ENCODE data around the gene SPAAR. TPM values are rescaled to one million over a fixed set of nuclear protein-coding genes. Genes with fewer than 3 reads are reported as not detected.
"Not testable (repeated sequence)": the region's sequence is repeated elsewhere in the genome, so short reads cannot be mapped to it uniquely, and the experiment has no call there.

SPAAR gene
- total RNA-seq, 1 experiment from 2014 or later = 0.72 TPM

DNA sequence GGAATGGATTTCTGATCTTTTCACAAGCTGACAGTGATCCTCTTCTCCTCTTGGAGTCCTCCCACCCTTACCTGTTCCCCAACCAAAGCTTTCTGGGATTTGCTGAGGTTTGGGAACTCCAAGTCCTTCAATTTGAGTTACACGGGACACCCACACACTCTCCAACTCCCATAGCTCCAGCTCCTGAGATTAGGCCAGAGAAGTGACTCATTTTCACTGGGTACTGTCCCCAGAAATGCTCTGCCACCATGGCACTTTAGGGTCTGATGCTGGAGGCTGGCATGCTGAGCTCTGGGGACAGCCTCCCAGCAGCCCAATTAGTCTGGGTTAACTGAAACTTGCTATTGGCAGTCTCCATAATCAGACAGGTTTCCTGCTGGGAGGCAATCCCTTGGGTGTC, 17.2 kb upstream of the SPAAR start:
- H3K36me3 ChIP-seq (ENCODE audit: low read depth) = no peaks in the 10 kb centered on the region
- DNase-seq = no peak
- H3F3A ChIP-seq (ENCODE audit: insufficient read depth, low read depth) = no peaks in the 10 kb centered on the region
- no peak overlapping the region for H2AFZ ChIP-seq
- ChIA-PET CTCF (no interaction called here), POLR2A (ENCODE audit: unreplicated experiment) (interaction anchor here (0.5 to 0.7 kb wide), 2 partner anchors 91 to 129 kb away, joined by 3 to 7 read pairs; no protein-coding TSS in a partner anchor)
- H3K9me2 ChIP-seq (ENCODE audit: insufficient read depth) = no peaks in the 10 kb centered on the region
- H3K27ac ChIP-seq = no peak overlapping the region
- H3K4me3 ChIP-seq = no peak overlapping the region
- H3K27me3 ChIP-seq (ENCODE audit: insufficient read depth, low read depth) = no peaks in the 10 kb centered on the region
- H3K9me3 ChIP-seq (ENCODE audit: insufficient read depth, low read depth) = no peaks in the 10 kb centered on the region
- H3K79me2 ChIP-seq (ENCODE audit: low read depth) = no peaks in the 10 kb centered on the region
- H3K4me1 ChIP-seq (replicated peaks; ENCODE audit: insufficient read depth) = no peaks in the 10 kb centered on the region
- intact Hi-C loops (cut with micrococcal nuclease; ENCODE audit: unreplicated experiment) = no loop called here
- no TSS peak for BruUV-seq (replicated peaks)
- TF ChIP-seq, protein P1, sequence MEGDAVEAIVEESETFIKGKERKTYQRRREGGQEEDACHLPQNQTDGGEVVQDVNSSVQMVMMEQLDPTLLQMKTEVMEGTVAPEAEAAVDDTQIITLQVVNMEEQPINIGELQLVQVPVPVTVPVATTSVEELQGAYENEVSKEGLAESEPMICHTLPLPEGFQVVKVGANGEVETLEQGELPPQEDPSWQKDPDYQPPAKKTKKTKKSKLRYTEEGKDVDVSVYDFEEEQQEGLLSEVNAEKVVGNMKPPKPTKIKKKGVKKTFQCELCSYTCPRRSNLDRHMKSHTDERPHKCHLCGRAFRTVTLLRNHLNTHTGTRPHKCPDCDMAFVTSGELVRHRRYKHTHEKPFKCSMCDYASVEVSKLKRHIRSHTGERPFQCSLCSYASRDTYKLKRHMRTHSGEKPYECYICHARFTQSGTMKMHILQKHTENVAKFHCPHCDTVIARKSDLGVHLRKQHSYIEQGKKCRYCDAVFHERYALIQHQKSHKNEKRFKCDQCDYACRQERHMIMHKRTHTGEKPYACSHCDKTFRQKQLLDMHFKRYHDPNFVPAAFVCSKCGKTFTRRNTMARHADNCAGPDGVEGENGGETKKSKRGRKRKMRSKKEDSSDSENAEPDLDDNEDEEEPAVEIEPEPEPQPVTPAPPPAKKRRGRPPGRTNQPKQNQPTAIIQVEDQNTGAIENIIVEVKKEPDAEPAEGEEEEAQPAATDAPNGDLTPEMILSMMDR (conservative IDR thresholded peaks at IDR 0.05) = no peak
- TF ChIP-seq EZH2 (IDR thresholded peaks at IDR 0.05; ENCODE audit: low read depth) = no peak
- H3K4me2 ChIP-seq = no peak overlapping the region
- H4K20me1 ChIP-seq (ENCODE audit: insufficient read depth) = no peaks in the 10 kb centered on the region

DNA sequence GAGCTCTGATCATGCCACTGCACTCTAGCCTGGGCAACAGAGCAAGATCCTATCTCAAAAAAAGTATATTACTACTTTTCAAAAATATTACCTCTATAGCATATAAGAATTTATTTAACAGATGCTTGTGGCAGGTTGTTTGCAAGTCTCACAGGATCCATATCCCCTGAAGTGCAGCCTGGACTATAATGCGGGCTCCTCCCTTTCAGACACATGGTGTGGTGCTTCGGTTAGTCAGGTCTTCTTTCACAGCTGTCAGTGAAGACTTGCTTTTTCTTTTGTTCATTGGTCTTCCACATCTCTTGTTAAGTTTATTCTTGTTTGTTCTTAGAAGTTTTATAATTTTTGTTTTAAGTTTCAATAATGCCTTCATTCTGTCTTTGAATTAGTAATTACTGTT, 12.7 kb upstream of the SPAAR start:
- no peaks in the 10 kb centered on the region for H3K36me3 ChIP-seq (ENCODE audit: low read depth)
- H3K4me2 ChIP-seq = no peak overlapping the region
- no peaks in the 10 kb centered on the region for H3K9me3 ChIP-seq (ENCODE audit: insufficient read depth, low read depth)
- TF ChIP-seq, protein P1 (conservative IDR thresholded peaks at IDR 0.05) = no peak
- TF ChIP-seq EZH2 (IDR thresholded peaks at IDR 0.05; ENCODE audit: low read depth) = no peak
- no peaks in the 10 kb centered on the region for H3K27me3 ChIP-seq (ENCODE audit: insufficient read depth, low read depth)
- no peaks in the 10 kb centered on the region for H3F3A ChIP-seq (ENCODE audit: insufficient read depth, low read depth)
- DNase-seq = no peak
- no peaks in the 10 kb centered on the region for H4K20me1 ChIP-seq (ENCODE audit: insufficient read depth)
- POLR2A ChIA-PET (ENCODE audit: unreplicated experiment) = no interaction called here
- no peak overlapping the region for H3K27ac ChIP-seq
- CTCF ChIA-PET = no interaction called here
- no peaks in the 10 kb centered on the region for H3K4me1 ChIP-seq (replicated peaks; ENCODE audit: insufficient read depth)
- H2AFZ ChIP-seq = no peak overlapping the region
- no peaks in the 10 kb centered on the region for H3K9me2 ChIP-seq (ENCODE audit: insufficient read depth)
- H3K4me3 ChIP-seq = no peak overlapping the region
- intact Hi-C loops (cut with micrococcal nuclease; ENCODE audit: unreplicated experiment) = no loop called here
- BruUV-seq (replicated peaks) = no TSS peak
- no peaks in the 10 kb centered on the region for H3K79me2 ChIP-seq (ENCODE audit: low read depth)

DNA sequence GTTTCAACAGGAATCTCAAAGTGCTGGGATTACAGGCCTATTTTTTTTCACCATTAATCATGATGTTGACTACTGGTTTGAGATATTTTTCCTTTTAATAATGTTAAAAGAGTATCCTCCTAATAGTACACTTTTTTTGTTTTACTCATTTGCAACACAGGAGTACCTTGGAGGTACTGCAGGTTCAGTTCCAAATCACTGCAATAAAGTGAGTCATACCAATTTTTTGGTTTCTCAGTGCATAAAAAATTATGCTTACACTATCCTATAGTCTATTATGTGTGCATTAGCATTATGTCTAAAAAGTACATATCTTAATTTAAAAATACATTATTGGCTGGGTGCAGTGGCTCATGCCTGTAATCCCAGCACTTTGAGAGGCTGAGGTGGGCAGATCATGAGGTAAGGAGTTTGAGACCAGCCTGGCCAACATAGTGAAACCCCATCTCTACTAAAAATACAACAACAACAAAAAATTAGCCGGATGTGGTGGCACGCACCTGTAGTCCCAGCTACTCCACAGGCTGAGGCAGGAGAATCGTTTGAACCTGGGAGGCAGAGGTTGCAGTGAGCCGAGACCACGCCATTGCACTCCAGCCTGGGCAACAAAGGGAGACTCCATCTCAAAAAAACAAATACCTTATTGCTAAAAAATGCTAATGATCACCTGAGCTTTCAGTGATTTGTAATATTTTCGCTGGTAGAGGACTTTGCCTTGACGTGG, 11.8 kb upstream of the SPAAR start:
- DNase-seq; intact Hi-C loops (cut with micrococcal nuclease; ENCODE audit: unreplicated experiment); POLR2A ChIA-PET (ENCODE audit: unreplicated experiment): not testable (repeated sequence)

DNA sequence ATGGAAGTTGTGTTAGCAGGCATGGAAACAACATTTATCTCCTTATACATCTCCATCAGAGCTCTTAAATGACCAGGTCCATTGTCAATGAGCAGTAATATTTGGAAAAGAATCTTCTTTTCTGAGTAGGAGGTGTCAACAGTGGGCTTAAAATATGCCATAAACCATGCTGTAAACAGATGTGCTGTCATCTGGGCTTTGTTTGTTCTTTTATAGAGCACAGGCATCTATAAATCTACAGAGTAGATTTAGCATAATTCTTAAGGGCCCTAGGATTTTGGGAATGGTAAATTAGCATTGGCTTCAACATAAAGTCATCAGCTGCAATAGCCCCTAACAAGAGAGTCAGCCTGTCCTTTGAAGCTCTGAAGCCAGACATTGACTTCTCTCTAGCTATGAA, 11.0 kb upstream of the SPAAR start:
- Histone ChIP-seq H3K4me2 (no peak overlapping the region), H3K9me3 (ENCODE audit: insufficient read depth, low read depth) (no peaks in the 10 kb centered on the region), H3K79me2 (ENCODE audit: low read depth) (no peaks in the 10 kb centered on the region), H4K20me1 (ENCODE audit: insufficient read depth) (no peaks in the 10 kb centered on the region), H3F3A (ENCODE audit: insufficient read depth, low read depth) (no peaks in the 10 kb centered on the region), H3K9me2 (ENCODE audit: insufficient read depth) (no peaks in the 10 kb centered on the region), H3K4me1 (replicated peaks; ENCODE audit: insufficient read depth) (0 out of 2 replicates have a peak, but pooled peaks cover 3% of the 10 kb centered on the region), H3K27ac (no peak overlapping the region), H3K4me3 (no peak overlapping the region), H3K36me3 (ENCODE audit: low read depth) (no peaks in the 10 kb centered on the region), H3K27me3 (ENCODE audit: insufficient read depth, low read depth) (no peaks in the 10 kb centered on the region), H2AFZ (no peak overlapping the region)
- ChIA-PET CTCF (interaction anchor here (1.0 kb wide), 1 partner anchor 125 kb away, joined by 6 read pairs; no protein-coding TSS in a partner anchor), POLR2A (ENCODE audit: unreplicated experiment) (no interaction called here)
- TF ChIP-seq, protein P1 (conservative IDR thresholded peaks at IDR 0.05) = no peak
- no peak for TF ChIP-seq EZH2 (IDR thresholded peaks at IDR 0.05; ENCODE audit: low read depth)
- BruUV-seq (replicated peaks) = no TSS peak
- no peak for DNase-seq
- intact Hi-C loops (cut with micrococcal nuclease; ENCODE audit: unreplicated experiment) = no loop called here

More for the DNA sequence above, 11.8 kb upstream of the SPAAR start:
- H3K27me3 ChIP-seq (ENCODE audit: insufficient read depth, low read depth); H3K79me2 ChIP-seq (ENCODE audit: low read depth); H3K4me1 ChIP-seq (replicated peaks; ENCODE audit: insufficient read depth); CTCF ChIA-PET; H3F3A ChIP-seq (ENCODE audit: insufficient read depth, low read depth); H2AFZ ChIP-seq; H3K27ac ChIP-seq; H3K4me2 ChIP-seq; BruUV-seq (replicated peaks); H4K20me1 ChIP-seq (ENCODE audit: insufficient read depth); H3K36me3 ChIP-seq (ENCODE audit: low read depth); H3K9me3 ChIP-seq (ENCODE audit: insufficient read depth, low read depth); H3K9me2 ChIP-seq (ENCODE audit: insufficient read depth); H3K4me3 ChIP-seq: not testable (repeated sequence)
